B cell (primary cell): ENCODE measurements around the gene CALHM4. TPM values are rescaled to one million over a fixed set of nuclear protein-coding genes. Genes with fewer than 3 reads are reported as not detected.

Experiments
- ATAC-seq: fragments of 200-7000 bp; cut with Tn5 transposase; one replicate; pipeline ENCODE4 v1.10.0; 2021; ENCODE audit warnings: low read depth, mild to moderate bottlenecking, moderate number of reproducible peaks, moderate library complexity
- CTCF ChIA-PET: fragments of 350-600 bp; sonication (Branson Sonifier 250); formaldehyde crosslinking; loops from one replicate; lab custom pipeline; 2021; ENCODE audit warnings: antibody characterized with exemption, inconsistent platforms; lab: Charles Lee
- POLR2A ChIA-PET: fragments of 350-600 bp; sonication (Branson Sonifier 250); formaldehyde crosslinking; loops from one replicate; lab custom pipeline; 2021; ENCODE audit warnings: antibody characterized with exemption; lab: Charles Lee
- DNase-seq: peaks from one replicate; pipeline ENCODE4 v3.0.0; 2013
- H2AFZ ChIP-seq: 2 replicates; pipeline ENCODE4 v1.6.1; 2012; ENCODE audit warnings: mild to moderate bottlenecking, low read depth, low read length; ENCODE audit not compliant: insufficient read depth, poor library complexity, severe bottlenecking
- H3K27ac ChIP-seq, 2 donors: 1 replicate in 1 of 2; 2 replicates in 1 of 2; pipeline ENCODE4 v1.5.1; 2012 to 2013; ENCODE audit warnings: low read length in 2 of 2, mild to moderate bottlenecking in 2 of 2, moderate library complexity in 1 of 2
- H3K27me3 ChIP-seq, 4 experiments: fragments of 200-600 bp in 1 of 4; sonication (generic) in 1 of 4; replicated peaks in 1 of 4; 1 replicate in 2 of 4; 2 replicates in 2 of 4; pipeline versions ENCODE4 v1.6.1 to v1.7.0; 2013 to 2016; ENCODE audit warnings: low read length in 3 of 4, mild to moderate bottlenecking in 2 of 4, mixed read lengths in 1 of 4, moderate library complexity in 1 of 4; ENCODE audit not compliant: insufficient read depth in 4 of 4, control insufficient read depth in 3 of 4; ENCODE audit errors: control extremely low read depth in 1 of 4
- H3K36me3 ChIP-seq, 2 experiments: replicated peaks in 1 of 2; 1 replicate in 1 of 2; 2 replicates in 1 of 2; pipeline versions ENCODE4 v1.6.1 to v1.7.1; 2013; ENCODE audit warnings: low read length in 1 of 2; ENCODE audit not compliant: insufficient read depth in 2 of 2, control insufficient read depth in 1 of 2; ENCODE audit errors: control extremely low read depth in 1 of 2, extremely low read depth in 1 of 2
- H3K4me1 ChIP-seq, 2 donors: fragments of 200-600 bp in 1 of 2; sonication (generic) in 1 of 2; 1 replicate in 1 of 2; 2 replicates in 1 of 2; pipeline versions ENCODE4 v1.5.1 to v1.6.1; 2013 to 2017; ENCODE audit warnings: low read length in 2 of 2; ENCODE audit not compliant: control insufficient read depth in 2 of 2, insufficient read depth in 2 of 2
- H3K4me2 ChIP-seq: replicated peaks from 2 replicates; pipeline ENCODE3; 2012; ENCODE audit warnings: mild to moderate bottlenecking, low read depth, low read length; ENCODE audit not compliant: poor library complexity, severe bottlenecking
- H3K4me3 ChIP-seq, 5 experiments: fragments of 200-600 bp in 1 of 5; sonication (generic) in 1 of 5; 1 replicate in 3 of 5; 2 replicates in 2 of 5; pipeline versions ENCODE4 v1.5.1 to v1.7.0; 2011 to 2016; ENCODE audit warnings: low read length in 4 of 5, mild to moderate bottlenecking in 4 of 5, low read depth in 2 of 5, control low read depth in 1 of 5, moderate library complexity in 1 of 5; ENCODE audit not compliant: insufficient read depth in 1 of 5; ENCODE audit errors: control extremely low read depth in 1 of 5, extremely low read depth in 1 of 5
- H3K79me2 ChIP-seq: fragments of 200-600 bp; sonication (generic); one replicate; pipeline ENCODE4 v1.6.0; 2016; ENCODE audit warnings: low read length; ENCODE audit not compliant: control insufficient read depth, insufficient read depth
- H3K9ac ChIP-seq: fragments of 200-600 bp; sonication (generic); 2 replicates; pipeline ENCODE4 v1.6.1; 2017; ENCODE audit warnings: mild to moderate bottlenecking, low read length, moderate library complexity
- H3K9me3 ChIP-seq, 3 donors: one replicate each; pipeline versions ENCODE4 v1.6.1 to v1.7.1; 2013; ENCODE audit warnings: low read length in 2 of 3; ENCODE audit not compliant: control insufficient read depth in 2 of 3, insufficient read depth in 1 of 3; ENCODE audit errors: control extremely low read depth in 1 of 3
- H4K20me1 ChIP-seq: 2 replicates; pipeline ENCODE4 v1.6.0; 2012; ENCODE audit warnings: mild to moderate bottlenecking, low read length; ENCODE audit not compliant: insufficient read depth, control insufficient read depth, poor library complexity, severe bottlenecking
- H3K27ac Mint-ChIP-seq: one replicate; pipeline ENCODE4 v1.8.0; 2021; ENCODE audit warnings: mixed read lengths
- H3K27me3 Mint-ChIP-seq: one replicate; pipeline ENCODE4 v1.8.0; 2021; ENCODE audit warnings: mixed read lengths
- H3K4me1 Mint-ChIP-seq: one replicate; pipeline ENCODE4 v1.8.0; 2021; ENCODE audit warnings: mixed read lengths
- H3K4me3 Mint-ChIP-seq: one replicate; pipeline ENCODE4 v1.8.0; 2021; ENCODE audit warnings: mixed read lengths
- H3K9me3 Mint-ChIP-seq: one replicate; pipeline ENCODE4 v1.8.0; 2022; ENCODE audit warnings: mixed read lengths; ENCODE audit not compliant: insufficient read depth
- CTCF ChIP-seq: fragments of 200-600 bp; IDR thresholded peaks from one replicate; pipeline ENCODE4 v1.8.0; 2022; ENCODE audit warnings: antibody characterized with exemption, mild to moderate bottlenecking
- EZH2 ChIP-seq: IDR thresholded peaks from 2 replicates; pipeline ENCODE4 v1.6.1; 2012; ENCODE audit warnings: borderline replicate concordance, low read depth, mild to moderate bottlenecking, moderate library complexity, low read length; ENCODE audit not compliant: insufficient read depth, poor library complexity, severe bottlenecking
- WGBS: methylation state at CpG from one replicate; pipeline ENCODE4 v1.1.5; 2013; ENCODE audit warnings: missing lambda C conversion rate; ENCODE audit not compliant: insufficient coverage; 5-methylcytosine and 5-hydroxymethylcytosine counted together
- intact Hi-C: fragments of 100-400 bp; cut with micrococcal nuclease; formaldehyde crosslinking; loops from one replicate; pipeline ENCODE4 v1.10.0; 2022
- polyA plus RNA-seq: library from polyadenylated mRNA; depleted of rRNA; stranded (reverse); fragments of >200 nt; gene quantifications from 2 replicates; pipeline ENCODE4 v1.2.3, GENCODE V29; 2012
- total RNA-seq, 2 donors: library from RNA; stranded (reverse); fragments of 120-200 nt in 1 of 2; gene quantifications; 1 replicate in 1 of 2; 2 replicates in 1 of 2; pipeline versions ENCODE4 v1.2.3 to v1.2.4, GENCODE V29; 2013 to 2022

The CALHM4 gene
- total and polyA plus RNA-seq, 2 donors (not counting 1 experiment from before 2014, with no cell fraction given), result not detected

DNA sequence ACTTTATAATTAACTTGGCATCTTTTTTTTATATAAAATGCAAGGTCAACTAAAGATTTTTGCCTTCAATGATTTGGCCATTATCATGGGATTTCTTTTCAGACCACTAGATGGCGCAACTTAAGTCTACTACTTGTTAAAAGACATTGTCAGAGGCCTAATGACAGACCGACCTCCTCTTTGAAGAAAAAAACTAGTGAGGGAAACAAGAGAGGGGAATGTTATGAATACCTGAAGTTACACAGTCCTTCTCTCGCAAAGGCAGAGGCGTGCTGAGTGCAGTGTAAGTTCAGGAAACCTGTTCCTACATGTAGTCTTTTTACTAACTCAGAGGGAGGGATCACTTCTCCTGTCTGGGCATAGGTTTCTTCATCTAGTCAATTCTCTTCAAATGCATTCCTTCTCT, 17.3 kb upstream of the CALHM4 start:
- Histone ChIP-seq H3K9me3 (no peaks in the 10 kb centered on the region), H3K4me2 (no peak overlapping the region), H4K20me1 (no peaks in the 10 kb centered on the region), H3K4me3 (no peak overlapping the region), H3K27ac (no peak overlapping the region), H3K27me3 (peaks cover 0 to 3% (median 0%) of the 10 kb centered on the region in 4 experiments), H3K36me3 (no peaks in the 10 kb centered on the region), H2AFZ (peak overlapping the region; percentile 59), H3K79me2 (no peaks in the 10 kb centered on the region), H3K4me1 (peaks cover 0 to 1% of the 10 kb centered on the region in 2 donors), H3K9ac (no peak overlapping the region)
- ChIA-PET CTCF (interaction anchor here (0.8 to 4.5 kb wide), 11 partner anchors 17 to 282 kb away, joined by 3 to 151 read pairs (median 6); partner anchors contain the start of genes CALHM4, TSPYL1 and TSPYL4), POLR2A (no interaction called here)
- peak; percentile 44 for ATAC-seq
- H3K27me3 Mint-ChIP-seq, result peaks cover 14% of the 10 kb centered on the region
- no peak overlapping the region for H3K27ac Mint-ChIP-seq
- peak; percentile 92 for TF ChIP-seq CTCF
- no peak for TF ChIP-seq EZH2
- no peak overlapping the region for H3K4me3 Mint-ChIP-seq
- 0% methylated on average over 1 of the region's 4 CpGs for WGBS
- peak; percentile 75 for DNase-seq
- H3K9me3 Mint-ChIP-seq, result no peaks in the 10 kb centered on the region
- intact Hi-C loops, result loop anchor here (1.0 to 10.0 kb wide), 2 partner anchors 109 to 309 kb away; no protein-coding TSS in a partner anchor
- peaks cover 3% of the 10 kb centered on the region for H3K4me1 Mint-ChIP-seq

DNA sequence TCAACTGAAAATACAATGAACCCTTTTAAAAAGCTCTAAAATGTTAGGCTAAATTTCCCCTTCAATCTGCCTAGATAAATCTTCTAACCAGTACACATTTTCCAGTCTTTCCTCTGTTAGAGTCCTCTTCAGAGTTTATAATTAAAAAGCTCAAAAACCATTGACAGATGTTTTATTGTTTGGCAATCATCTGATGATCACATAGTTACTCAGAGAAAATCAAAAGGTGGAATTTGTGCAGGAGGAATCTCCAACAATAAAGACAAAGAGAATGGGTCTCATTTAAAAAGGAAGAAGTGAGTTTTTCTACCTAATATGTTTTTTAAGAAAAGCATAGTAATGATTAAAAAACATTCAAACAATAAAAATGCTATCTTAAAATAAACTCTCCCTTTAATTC, 11.1 kb upstream of the CALHM4 start:
- POLR2A ChIA-PET, result no interaction called here
- no peaks in the 10 kb centered on the region for H3K4me1 Mint-ChIP-seq
- ATAC-seq (no peak), DNase-seq (no peak)
- H2AFZ ChIP-seq, result no peak overlapping the region
- intact Hi-C loops, result no loop called here
- H3K4me2 ChIP-seq, result no peak overlapping the region
- no peaks in the 10 kb centered on the region for H3K36me3 ChIP-seq
- no peak overlapping the region for H3K4me3 Mint-ChIP-seq
- H3K27me3 Mint-ChIP-seq, result peaks cover 31% of the 10 kb centered on the region
- H3K4me1 ChIP-seq, result no peaks in the 10 kb centered on the region
- no peaks in the 10 kb centered on the region for H3K79me2 ChIP-seq
- H4K20me1 ChIP-seq, result no peaks in the 10 kb centered on the region
- TF ChIP-seq CTCF (no peak), EZH2 (no peak)
- H3K4me3 ChIP-seq, result no peak overlapping the region
- peaks cover 0 to 3% (median 0%) of the 10 kb centered on the region in 4 experiments for H3K27me3 ChIP-seq
- H3K27ac ChIP-seq, result no peak overlapping the region
- no peak overlapping the region for H3K9ac ChIP-seq
- CTCF ChIA-PET, result interaction anchor here (0.7 to 2.7 kb wide), 8 partner anchors 10 to 323 kb away, joined by 3 to 20 read pairs (median 4); no protein-coding TSS in a partner anchor
- no peaks in the 10 kb centered on the region for H3K9me3 Mint-ChIP-seq
- H3K27ac Mint-ChIP-seq, result no peak overlapping the region
- H3K9me3 ChIP-seq, result no peaks in the 10 kb centered on the region
